B cell (primary cell): ENCODE results near the gene BST2. TPM values are rescaled to one million over a fixed set of nuclear protein-coding genes. Genes with fewer than 3 reads are reported as not detected.

Source experiments
- ATAC-seq: fragments of 200-7000 bp; cut with Tn5 transposase; one replicate; pipeline ENCODE4 v1.10.0; 2021; ENCODE audit warnings: low read depth, mild to moderate bottlenecking, moderate number of reproducible peaks, moderate library complexity
- CTCF ChIA-PET: fragments of 350-600 bp; sonication (Branson Sonifier 250); formaldehyde crosslinking; loops from one replicate; lab custom pipeline; 2021; ENCODE audit warnings: antibody characterized with exemption, inconsistent platforms; lab: Charles Lee
- POLR2A ChIA-PET: fragments of 350-600 bp; sonication (Branson Sonifier 250); formaldehyde crosslinking; loops from one replicate; lab custom pipeline; 2021; ENCODE audit warnings: antibody characterized with exemption; lab: Charles Lee
- DNase-seq: peaks from one replicate; pipeline ENCODE4 v3.0.0; 2013
- H2AFZ ChIP-seq: 2 replicates; pipeline ENCODE4 v1.6.1; 2012; ENCODE audit warnings: mild to moderate bottlenecking, low read depth, low read length; ENCODE audit not compliant: insufficient read depth, poor library complexity, severe bottlenecking
- H3K27ac ChIP-seq, 2 donors: 1 replicate in 1 of 2; 2 replicates in 1 of 2; pipeline ENCODE4 v1.5.1; 2012 to 2013; ENCODE audit warnings: low read length in 2 of 2, mild to moderate bottlenecking in 2 of 2, moderate library complexity in 1 of 2
- H3K27me3 ChIP-seq, 4 experiments: fragments of 200-600 bp in 1 of 4; sonication (generic) in 1 of 4; replicated peaks in 1 of 4; 1 replicate in 2 of 4; 2 replicates in 2 of 4; pipeline versions ENCODE4 v1.6.1 to v1.7.0; 2013 to 2016; ENCODE audit warnings: low read length in 3 of 4, mild to moderate bottlenecking in 2 of 4, mixed read lengths in 1 of 4, moderate library complexity in 1 of 4; ENCODE audit not compliant: insufficient read depth in 4 of 4, control insufficient read depth in 3 of 4; ENCODE audit errors: control extremely low read depth in 1 of 4
- H3K36me3 ChIP-seq, 2 experiments: replicated peaks in 1 of 2; 1 replicate in 1 of 2; 2 replicates in 1 of 2; pipeline versions ENCODE4 v1.6.1 to v1.7.1; 2013; ENCODE audit warnings: low read length in 1 of 2; ENCODE audit not compliant: insufficient read depth in 2 of 2, control insufficient read depth in 1 of 2; ENCODE audit errors: control extremely low read depth in 1 of 2, extremely low read depth in 1 of 2
- H3K4me1 ChIP-seq, 2 donors: fragments of 200-600 bp in 1 of 2; sonication (generic) in 1 of 2; 1 replicate in 1 of 2; 2 replicates in 1 of 2; pipeline versions ENCODE4 v1.5.1 to v1.6.1; 2013 to 2017; ENCODE audit warnings: low read length in 2 of 2; ENCODE audit not compliant: control insufficient read depth in 2 of 2, insufficient read depth in 2 of 2
- H3K4me2 ChIP-seq: replicated peaks from 2 replicates; pipeline ENCODE3; 2012; ENCODE audit warnings: mild to moderate bottlenecking, low read depth, low read length; ENCODE audit not compliant: poor library complexity, severe bottlenecking
- H3K4me3 ChIP-seq, 5 experiments: fragments of 200-600 bp in 1 of 5; sonication (generic) in 1 of 5; 1 replicate in 3 of 5; 2 replicates in 2 of 5; pipeline versions ENCODE4 v1.5.1 to v1.7.0; 2011 to 2016; ENCODE audit warnings: low read length in 4 of 5, mild to moderate bottlenecking in 4 of 5, low read depth in 2 of 5, control low read depth in 1 of 5, moderate library complexity in 1 of 5; ENCODE audit not compliant: insufficient read depth in 1 of 5; ENCODE audit errors: control extremely low read depth in 1 of 5, extremely low read depth in 1 of 5
- H3K79me2 ChIP-seq: fragments of 200-600 bp; sonication (generic); one replicate; pipeline ENCODE4 v1.6.0; 2016; ENCODE audit warnings: low read length; ENCODE audit not compliant: control insufficient read depth, insufficient read depth
- H3K9ac ChIP-seq: fragments of 200-600 bp; sonication (generic); 2 replicates; pipeline ENCODE4 v1.6.1; 2017; ENCODE audit warnings: mild to moderate bottlenecking, low read length, moderate library complexity
- H3K9me3 ChIP-seq, 3 donors: one replicate each; pipeline versions ENCODE4 v1.6.1 to v1.7.1; 2013; ENCODE audit warnings: low read length in 2 of 3; ENCODE audit not compliant: control insufficient read depth in 2 of 3, insufficient read depth in 1 of 3; ENCODE audit errors: control extremely low read depth in 1 of 3
- H4K20me1 ChIP-seq: 2 replicates; pipeline ENCODE4 v1.6.0; 2012; ENCODE audit warnings: mild to moderate bottlenecking, low read length; ENCODE audit not compliant: insufficient read depth, control insufficient read depth, poor library complexity, severe bottlenecking
- H3K27ac Mint-ChIP-seq: one replicate; pipeline ENCODE4 v1.8.0; 2021; ENCODE audit warnings: mixed read lengths
- H3K27me3 Mint-ChIP-seq: one replicate; pipeline ENCODE4 v1.8.0; 2021; ENCODE audit warnings: mixed read lengths
- H3K4me1 Mint-ChIP-seq: one replicate; pipeline ENCODE4 v1.8.0; 2021; ENCODE audit warnings: mixed read lengths
- H3K4me3 Mint-ChIP-seq: one replicate; pipeline ENCODE4 v1.8.0; 2021; ENCODE audit warnings: mixed read lengths
- H3K9me3 Mint-ChIP-seq: one replicate; pipeline ENCODE4 v1.8.0; 2022; ENCODE audit warnings: mixed read lengths; ENCODE audit not compliant: insufficient read depth
- EZH2 ChIP-seq: IDR thresholded peaks from 2 replicates; pipeline ENCODE4 v1.6.1; 2012; ENCODE audit warnings: borderline replicate concordance, low read depth, mild to moderate bottlenecking, moderate library complexity, low read length; ENCODE audit not compliant: insufficient read depth, poor library complexity, severe bottlenecking
- WGBS: methylation state at CpG from one replicate; pipeline ENCODE4 v1.1.5; 2013; ENCODE audit warnings: missing lambda C conversion rate; ENCODE audit not compliant: insufficient coverage; 5-methylcytosine and 5-hydroxymethylcytosine counted together
- intact Hi-C: fragments of 100-400 bp; cut with micrococcal nuclease; formaldehyde crosslinking; loops from one replicate; pipeline ENCODE4 v1.10.0; 2022
- polyA plus RNA-seq: library from polyadenylated mRNA; depleted of rRNA; stranded (reverse); fragments of >200 nt; gene quantifications from 2 replicates; pipeline ENCODE4 v1.2.3, GENCODE V29; 2012
- total RNA-seq, 2 donors: library from RNA; stranded (reverse); fragments of 120-200 nt in 1 of 2; gene quantifications; 1 replicate in 1 of 2; 2 replicates in 1 of 2; pipeline versions ENCODE4 v1.2.3 to v1.2.4, GENCODE V29; 2013 to 2022
- TF ChIP-seq, protein P1 (sequence below): fragments of 200-600 bp; IDR thresholded peaks from one replicate; pipeline ENCODE4 v1.8.0; 2022; ENCODE audit warnings: antibody characterized with exemption, mild to moderate bottlenecking

BST2 gene
- total and polyA plus RNA-seq, 2 donors (not counting 1 experiment from before 2014, with no cell fraction given), result 59.7 to 79.5 TPM

DNA sequence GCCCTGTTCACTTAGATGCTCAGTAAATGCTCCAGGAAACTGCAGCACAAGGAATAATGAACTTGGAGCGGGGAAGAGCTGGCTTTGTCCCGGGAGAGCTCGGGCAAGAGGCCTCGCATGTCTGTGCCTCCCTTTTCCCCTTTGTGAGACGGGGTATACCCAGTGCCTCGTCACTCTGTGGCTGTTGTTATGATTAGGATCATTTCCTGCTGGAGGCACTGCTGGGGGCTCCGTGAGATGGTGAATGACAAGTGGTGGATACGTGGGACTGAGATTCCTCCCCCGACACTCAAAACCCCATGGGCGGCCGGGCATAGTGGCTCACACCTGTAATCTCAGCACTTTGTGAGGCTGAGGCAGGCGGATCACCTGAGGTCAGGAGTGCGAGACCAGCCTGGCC is 27.2 kb downstream of the BST2 start:
- POLR2A ChIA-PET, result no interaction called here

DNA sequence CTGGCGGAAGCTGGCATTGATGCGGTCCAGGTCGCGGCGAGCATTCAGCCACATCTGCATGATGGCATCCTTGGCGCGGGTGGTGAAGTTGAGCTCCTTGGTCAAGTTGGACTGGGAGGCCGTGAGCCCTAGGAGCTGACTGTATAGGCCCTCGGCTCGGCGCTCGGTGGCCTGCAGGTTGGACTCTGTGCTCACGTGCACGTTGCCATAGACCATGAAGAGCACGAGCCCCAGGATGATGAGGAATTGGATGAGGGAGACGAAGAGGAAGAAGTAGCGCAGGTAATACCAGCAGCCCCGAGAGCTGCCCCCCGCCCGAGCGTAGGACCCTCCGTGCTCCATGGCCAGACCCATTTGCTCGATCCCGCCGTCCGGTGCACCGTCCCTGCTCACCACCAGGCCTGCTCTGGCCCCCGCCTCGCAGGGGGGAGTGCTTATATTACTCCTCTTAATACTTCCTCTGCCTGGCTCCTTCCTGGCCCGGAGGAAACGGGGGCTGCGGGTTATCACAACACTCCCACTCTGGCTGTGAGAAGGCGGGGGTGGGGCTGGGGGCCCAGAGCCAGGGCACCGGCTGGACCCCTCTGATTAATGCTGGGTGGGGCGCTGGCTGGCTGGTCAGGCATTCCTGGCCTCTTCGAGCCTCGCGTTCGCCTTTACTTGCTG is 28.4 kb downstream of the BST2 start, which contains the start of gene PLVAP:
TSS of gene PLVAP (minus strand) at position 408 of the 666 bp plus-strand sequence. CDS start at position 354, 54 bp downstream.
- DNase-seq (no peak), ATAC-seq (no peak)
- intact Hi-C loops, result no loop called here
- H3K27me3 ChIP-seq, result peaks cover 0 to 33% (median 5%) of the 10 kb centered on the region in 4 experiments
- CTCF ChIA-PET, result interaction anchor here (0.8 to 4.6 kb wide), 3 partner anchors 9 to 18 kb away, joined by 3 to 23 read pairs (median 3); no protein-coding TSS in a partner anchor
- H3K9me3 ChIP-seq, result peaks cover 0 to 14% (median 4%) of the 10 kb centered on the region in 3 donors
- peaks cover 15 to 27% of the 10 kb centered on the region in 2 donors for H3K4me1 ChIP-seq
- no peak within 1 kb of the TSS for H2AFZ ChIP-seq
- Mint-ChIP-seq H3K9me3 (no peaks in the 10 kb centered on the region), H3K4me3 (no peak within 1 kb of the TSS), H3K4me1 (peaks cover 19% of the 10 kb centered on the region), H3K27me3 (peaks cover 19% of the 10 kb centered on the region), H3K27ac (no peak within 1 kb of the TSS)
- POLR2A ChIA-PET, result interaction anchor here (0.6 kb wide), 1 partner anchor 916 kb away, joined by 7 read pairs; no protein-coding TSS in a partner anchor
- H3K79me2 ChIP-seq, result no peaks in the 10 kb centered on the region
- peak within 1 kb of the TSS; percentile 35 for H3K4me2 ChIP-seq
- 50% methylated on average over 34 of the region's 39 CpGs for WGBS
- H4K20me1 ChIP-seq, result no peaks in the 10 kb centered on the region
- no peak for TF ChIP-seq EZH2
- TF ChIP-seq, protein P1, sequence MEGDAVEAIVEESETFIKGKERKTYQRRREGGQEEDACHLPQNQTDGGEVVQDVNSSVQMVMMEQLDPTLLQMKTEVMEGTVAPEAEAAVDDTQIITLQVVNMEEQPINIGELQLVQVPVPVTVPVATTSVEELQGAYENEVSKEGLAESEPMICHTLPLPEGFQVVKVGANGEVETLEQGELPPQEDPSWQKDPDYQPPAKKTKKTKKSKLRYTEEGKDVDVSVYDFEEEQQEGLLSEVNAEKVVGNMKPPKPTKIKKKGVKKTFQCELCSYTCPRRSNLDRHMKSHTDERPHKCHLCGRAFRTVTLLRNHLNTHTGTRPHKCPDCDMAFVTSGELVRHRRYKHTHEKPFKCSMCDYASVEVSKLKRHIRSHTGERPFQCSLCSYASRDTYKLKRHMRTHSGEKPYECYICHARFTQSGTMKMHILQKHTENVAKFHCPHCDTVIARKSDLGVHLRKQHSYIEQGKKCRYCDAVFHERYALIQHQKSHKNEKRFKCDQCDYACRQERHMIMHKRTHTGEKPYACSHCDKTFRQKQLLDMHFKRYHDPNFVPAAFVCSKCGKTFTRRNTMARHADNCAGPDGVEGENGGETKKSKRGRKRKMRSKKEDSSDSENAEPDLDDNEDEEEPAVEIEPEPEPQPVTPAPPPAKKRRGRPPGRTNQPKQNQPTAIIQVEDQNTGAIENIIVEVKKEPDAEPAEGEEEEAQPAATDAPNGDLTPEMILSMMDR, result no peak
- no peak within 1 kb of the TSS for H3K4me3 ChIP-seq
- no peaks in the 10 kb centered on the region for H3K36me3 ChIP-seq
- no peak within 1 kb of the TSS for H3K27ac ChIP-seq
- H3K9ac ChIP-seq, result no peak within 1 kb of the TSS

More for the DNA sequence above, 27.2 kb downstream of the BST2 start:
- no peaks in the 10 kb centered on the region for H3K79me2 ChIP-seq
- Mint-ChIP-seq H3K27ac (no peak overlapping the region), H3K9me3 (no peaks in the 10 kb centered on the region), H3K4me3 (no peak overlapping the region), H3K27me3 (peaks cover 15% of the 10 kb centered on the region), H3K4me1 (peaks cover 22% of the 10 kb centered on the region)
- CTCF ChIA-PET, result interaction anchor here (4.6 kb wide), 1 partner anchor 8 kb away, joined by 23 read pairs; no protein-coding TSS in a partner anchor
- 34% methylated on average over 6 of the region's 13 CpGs for WGBS
- peaks cover 0 to 29% (median 5%) of the 10 kb centered on the region in 4 experiments for H3K27me3 ChIP-seq
- ATAC-seq, result no peak
- no peak for DNase-seq
- no peaks in the 10 kb centered on the region for H4K20me1 ChIP-seq
- H3K9me3 ChIP-seq, result peaks cover 0 to 14% (median 4%) of the 10 kb centered on the region in 3 donors
- H3K4me3 ChIP-seq, result no peak overlapping the region
- no peak overlapping the region for H3K4me2 ChIP-seq
- TF ChIP-seq, protein P1, result no peak
- no peak for TF ChIP-seq EZH2
- H3K9ac ChIP-seq, result no peak overlapping the region
- H3K4me1 ChIP-seq, result peaks cover 26 to 37% of the 10 kb centered on the region in 2 donors
- intact Hi-C loops, result no loop called here
- H3K27ac ChIP-seq, result no peak overlapping the region
- H2AFZ ChIP-seq, result no peak overlapping the region
- no peaks in the 10 kb centered on the region for H3K36me3 ChIP-seq
